Measurements from ENCODE around the gene DAB2IP.

DAB2IP gene

DNA sequence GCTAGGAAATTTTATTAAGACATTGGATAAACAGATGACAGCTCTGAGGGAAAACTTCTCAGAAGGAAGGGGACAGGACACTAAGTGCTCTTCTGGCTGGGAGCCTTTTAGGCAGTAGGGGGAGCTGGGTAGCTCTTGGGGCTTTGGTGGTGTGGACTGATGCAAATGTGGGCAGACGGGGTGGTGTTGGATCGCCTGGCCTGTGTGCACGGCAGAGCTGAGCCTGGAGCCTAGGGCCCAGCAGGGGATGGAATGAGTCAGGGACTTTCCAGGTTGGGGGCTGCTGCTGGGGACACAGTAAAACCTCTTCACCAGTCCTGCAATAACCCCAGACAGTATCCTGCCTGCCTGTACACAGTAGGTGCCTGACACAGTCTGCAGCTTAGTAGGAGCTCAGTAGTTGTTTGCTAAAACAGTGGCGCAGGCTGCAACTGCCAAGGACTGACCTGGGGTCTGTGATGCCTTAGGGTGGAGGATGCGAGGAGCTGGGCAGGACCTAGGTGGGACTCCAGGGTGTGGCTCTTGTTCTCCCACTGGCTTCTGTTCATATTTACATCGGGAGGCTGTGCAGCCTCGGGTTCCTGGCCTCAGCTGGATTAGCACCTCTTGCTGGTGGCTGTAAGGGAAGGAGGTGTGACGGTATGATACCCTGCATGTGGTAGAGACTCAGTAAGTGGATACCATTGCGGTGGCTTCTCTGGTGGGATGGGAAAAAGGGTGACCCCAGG lies 83.8 kb downstream of the DAB2IP start:
- no peak overlapping the region for H3K4me3 ChIP-seq (ENCODE audit: low read depth, low read length)
- no peak for DNase-seq (ENCODE audit: low read depth)

DNA sequence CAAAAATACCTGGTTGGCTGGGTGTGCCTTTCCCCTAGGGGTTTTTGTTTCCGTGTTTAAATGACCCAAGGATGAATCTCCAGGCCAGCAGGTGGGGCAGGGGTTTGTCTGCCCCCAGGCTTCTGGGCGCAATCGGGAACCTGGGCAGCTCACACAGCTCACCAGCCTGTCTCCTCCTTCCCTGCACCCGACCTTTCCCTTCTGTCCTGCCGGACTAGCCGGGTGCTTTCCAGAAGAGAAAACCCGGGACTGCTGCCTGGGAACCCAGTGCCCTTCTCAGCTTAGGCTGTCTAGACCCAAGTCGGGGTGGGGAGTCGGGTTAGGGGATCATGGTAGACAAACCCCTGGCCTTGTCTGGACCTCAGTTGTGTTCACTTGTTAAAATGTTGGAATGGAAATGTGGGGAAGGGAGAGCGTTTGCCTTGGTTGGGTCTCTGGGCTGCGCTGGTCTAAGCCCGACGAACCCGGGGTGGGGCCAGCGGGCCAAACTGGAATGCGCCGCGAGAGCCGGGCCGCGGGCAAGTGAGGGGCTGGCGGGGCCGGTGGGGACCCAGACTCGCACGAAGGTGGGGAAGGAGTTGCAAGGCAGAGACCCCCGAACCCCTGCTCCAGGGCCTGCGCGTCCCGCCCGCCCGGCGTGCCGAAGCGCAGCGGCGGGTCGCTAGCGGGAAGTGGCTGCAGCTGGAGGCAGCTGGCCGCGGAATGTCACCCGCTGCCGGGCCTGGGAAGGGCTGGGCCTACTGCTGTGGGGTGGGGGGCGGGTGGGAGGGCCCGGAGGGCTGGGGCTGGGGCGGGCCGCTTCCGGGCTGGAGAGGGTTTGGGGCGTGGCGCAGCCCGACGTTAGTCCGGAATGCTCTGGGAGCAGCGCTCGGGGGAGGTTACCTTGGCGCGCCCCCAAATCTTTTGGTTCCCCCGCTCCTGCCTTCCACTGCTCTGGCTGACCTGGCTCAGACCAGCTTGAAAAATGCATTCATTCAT lies 84.6 kb downstream of the DAB2IP start:
- no peak for DNase-seq (ENCODE audit: low read depth)
- no peak for TF ChIP-seq CTCF (IDR thresholded peaks at IDR 0.05; ENCODE audit: control insufficient read depth, extremely low read depth, insufficient read depth)
- H3K4me3 ChIP-seq (ENCODE audit: low read depth, low read length), result no peak overlapping the region

More for the DNA sequence above, 83.8 kb downstream of the DAB2IP start:
- no peak for TF ChIP-seq CTCF (IDR thresholded peaks at IDR 0.05; ENCODE audit: control insufficient read depth, extremely low read depth, insufficient read depth)

- H3K4me3 ChIP-seq (ENCODE audit: low read depth, low read length), result peak overlapping the region; percentile 35
- peak; percentile 32 for DNase-seq (ENCODE audit: low read depth)
- no peak for TF ChIP-seq CTCF (IDR thresholded peaks at IDR 0.05; ENCODE audit: control insufficient read depth, extremely low read depth, insufficient read depth)
Observed at GRCh38 chr9:121736934-121737462, 85.6 kb downstream of the DAB2IP start.

DNA sequence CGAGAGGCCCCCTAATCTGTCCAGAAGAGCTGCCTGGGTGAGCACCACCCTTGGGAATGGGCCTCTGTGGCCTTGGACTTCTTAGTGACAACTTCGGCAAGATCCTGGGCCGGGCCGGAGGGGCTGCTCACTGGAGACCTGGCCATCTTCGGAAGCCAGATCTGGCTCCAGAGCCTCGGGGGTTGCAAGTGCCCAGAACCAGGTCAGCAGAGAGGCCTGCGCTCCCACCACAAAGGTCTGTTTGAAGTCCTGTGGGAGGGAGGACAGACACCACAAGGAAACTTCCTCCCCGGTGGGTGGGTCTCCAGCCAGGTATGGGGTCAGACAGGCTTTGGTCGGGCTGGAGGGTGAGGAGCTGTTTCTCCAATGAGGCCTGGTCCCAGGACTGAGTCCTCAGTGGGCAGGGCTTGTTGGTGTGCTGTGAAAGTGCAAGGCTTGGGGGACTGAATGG lies 86.1 kb downstream of the DAB2IP start:
- peak overlapping the region; percentile 35 for H3K4me3 ChIP-seq (ENCODE audit: low read depth, low read length)
- no peak for TF ChIP-seq CTCF (IDR thresholded peaks at IDR 0.05; ENCODE audit: control insufficient read depth, extremely low read depth, insufficient read depth)

DNA sequence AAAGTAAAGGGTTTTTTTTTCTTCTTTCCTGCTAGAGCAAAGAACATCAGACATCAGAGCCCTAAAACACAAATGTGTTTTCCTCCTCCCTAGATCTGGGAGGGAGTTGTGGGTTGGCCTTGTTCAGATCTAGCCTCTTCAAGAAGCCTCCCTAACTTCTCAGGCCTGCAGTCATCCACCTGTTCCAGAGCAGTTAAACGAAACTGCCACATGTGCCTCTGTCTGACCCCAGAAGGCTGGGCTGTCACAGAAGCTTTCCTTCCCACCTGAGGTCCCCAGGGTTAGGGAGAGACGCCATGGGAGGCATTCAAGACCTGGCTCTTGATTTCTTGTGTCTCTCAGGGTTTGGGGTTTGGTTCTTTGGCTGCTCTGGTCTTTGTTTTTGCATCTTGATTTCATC lies 87.0 kb downstream of the DAB2IP start:
- no peak for TF ChIP-seq CTCF (IDR thresholded peaks at IDR 0.05; ENCODE audit: control insufficient read depth, extremely low read depth, insufficient read depth)
- peak overlapping the region; percentile 35 for H3K4me3 ChIP-seq (ENCODE audit: low read depth, low read length)
- DNase-seq (ENCODE audit: low read depth), result no peak

More for the DNA sequence above, 86.1 kb downstream of the DAB2IP start:
- no peak for DNase-seq (ENCODE audit: low read depth)

GRCh38 chr9:121738968-121739367 lies 87.5 kb downstream of the DAB2IP start:
- H3K4me3 ChIP-seq (ENCODE audit: low read depth, low read length), result no peak overlapping the region
- peak; percentile 69 for DNase-seq (ENCODE audit: low read depth)
- no peak for TF ChIP-seq CTCF (IDR thresholded peaks at IDR 0.05; ENCODE audit: control insufficient read depth, extremely low read depth, insufficient read depth)
